Astrocyte of the spinal cord (primary cell): Measurements from ENCODE around the gene CDC20.

Source experiments
- DNase-seq: peaks from one replicate; pipeline ENCODE4 v3.0.0; 2011; ENCODE audit warnings: low read depth, low spot score
- H3K4me3 ChIP-seq: 2 replicates; pipeline ENCODE4 v1.5.1; 2011; ENCODE audit warnings: low read depth, mild to moderate bottlenecking, low read length, moderate library complexity
- in situ Hi-C: cut with HindIII; loops from 2 replicates; pipeline ENCODE4 v1.10.0; 2017; ENCODE audit warnings: low sequenced_read_pairs
- TF ChIP-seq, protein P1 (sequence below): IDR thresholded peaks from 2 replicates; pipeline ENCODE4 v1.5.1; 2012; ENCODE audit warnings: low read depth, mild to moderate bottlenecking, low read length, inconsistent platforms

CDC20 gene

DNA sequence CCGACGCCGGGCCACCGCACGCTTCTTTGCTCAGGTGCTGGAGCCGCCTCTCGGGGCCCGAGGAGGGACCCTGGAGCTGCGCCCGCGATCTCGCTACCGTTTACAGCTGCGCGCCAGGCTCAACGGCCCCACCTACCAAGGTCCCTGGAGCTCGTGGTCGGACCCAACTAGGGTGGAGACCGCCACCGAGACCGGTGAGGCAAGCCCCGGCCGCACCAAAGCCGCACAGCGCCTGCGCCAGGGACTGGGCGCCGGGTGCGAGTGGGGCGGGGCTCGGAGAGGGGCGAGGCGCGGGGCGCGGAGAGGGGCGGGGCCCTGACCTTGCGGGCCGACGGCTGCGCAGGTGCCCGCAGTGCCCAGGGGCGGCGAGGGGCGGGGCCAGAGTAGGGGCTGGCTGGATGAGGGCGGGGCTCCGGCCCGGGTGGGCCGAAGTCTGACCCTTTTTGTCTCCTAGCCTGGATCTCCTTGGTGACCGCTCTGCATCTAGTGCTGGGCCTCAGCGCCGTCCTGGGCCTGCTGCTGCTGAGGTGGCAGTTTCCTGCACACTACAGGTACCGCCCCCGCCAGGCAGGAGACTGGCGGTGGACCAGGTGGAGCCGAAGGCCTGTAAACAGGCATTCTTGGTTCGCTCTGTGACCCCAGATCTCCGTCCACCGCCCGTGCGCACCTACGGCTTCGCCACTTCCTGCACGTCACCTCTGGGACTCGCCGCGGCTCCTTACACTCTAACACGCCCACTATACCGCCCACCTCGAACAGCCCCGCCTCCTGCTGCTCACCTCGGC lies 9.8 kb upstream of the CDC20 start:
- in situ Hi-C loops, result no loop called here
- DNase-seq, result peak; percentile 56
- TF ChIP-seq, protein P1, sequence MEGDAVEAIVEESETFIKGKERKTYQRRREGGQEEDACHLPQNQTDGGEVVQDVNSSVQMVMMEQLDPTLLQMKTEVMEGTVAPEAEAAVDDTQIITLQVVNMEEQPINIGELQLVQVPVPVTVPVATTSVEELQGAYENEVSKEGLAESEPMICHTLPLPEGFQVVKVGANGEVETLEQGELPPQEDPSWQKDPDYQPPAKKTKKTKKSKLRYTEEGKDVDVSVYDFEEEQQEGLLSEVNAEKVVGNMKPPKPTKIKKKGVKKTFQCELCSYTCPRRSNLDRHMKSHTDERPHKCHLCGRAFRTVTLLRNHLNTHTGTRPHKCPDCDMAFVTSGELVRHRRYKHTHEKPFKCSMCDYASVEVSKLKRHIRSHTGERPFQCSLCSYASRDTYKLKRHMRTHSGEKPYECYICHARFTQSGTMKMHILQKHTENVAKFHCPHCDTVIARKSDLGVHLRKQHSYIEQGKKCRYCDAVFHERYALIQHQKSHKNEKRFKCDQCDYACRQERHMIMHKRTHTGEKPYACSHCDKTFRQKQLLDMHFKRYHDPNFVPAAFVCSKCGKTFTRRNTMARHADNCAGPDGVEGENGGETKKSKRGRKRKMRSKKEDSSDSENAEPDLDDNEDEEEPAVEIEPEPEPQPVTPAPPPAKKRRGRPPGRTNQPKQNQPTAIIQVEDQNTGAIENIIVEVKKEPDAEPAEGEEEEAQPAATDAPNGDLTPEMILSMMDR, result no peak
- peak overlapping the region; percentile 47 for H3K4me3 ChIP-seq

DNA sequence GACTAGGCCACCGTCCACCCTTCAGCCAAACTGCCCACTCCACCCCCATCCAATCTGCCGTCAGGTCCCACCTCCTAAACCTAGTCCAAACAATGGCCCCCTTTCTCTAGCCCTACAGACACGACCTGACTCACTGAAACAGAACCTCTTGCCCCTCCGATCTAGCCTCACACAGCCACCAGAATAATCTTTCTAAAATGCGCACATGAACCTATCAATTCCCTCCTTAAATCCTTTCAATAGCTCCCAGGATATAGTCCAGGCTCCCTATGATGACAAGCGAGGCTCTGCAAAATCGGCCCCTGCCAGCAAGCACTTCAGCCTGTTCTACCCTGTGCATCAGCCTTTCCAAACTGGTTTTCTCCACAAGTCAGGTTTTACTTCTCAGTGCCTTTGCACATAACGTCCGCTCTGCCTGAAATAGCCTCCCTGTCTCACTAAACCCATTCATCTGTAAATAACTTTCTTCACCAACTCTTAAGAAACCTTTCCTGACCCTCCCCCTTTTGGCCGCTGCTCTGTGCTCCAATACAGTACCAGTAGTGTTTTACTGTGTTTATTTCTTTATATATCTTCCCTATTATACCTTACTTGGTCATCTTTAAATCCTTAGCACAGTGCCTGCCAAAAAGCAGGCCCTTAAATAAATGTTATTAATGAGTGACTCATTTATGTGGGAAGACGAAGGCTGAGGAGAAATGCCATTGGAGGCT lies 9.0 kb upstream of the CDC20 start:
- TF ChIP-seq, protein P1, result no peak
- H3K4me3 ChIP-seq, result peak overlapping the region; percentile 47
- peak; percentile 85 for DNase-seq
- in situ Hi-C loops, result no loop called here

DNA sequence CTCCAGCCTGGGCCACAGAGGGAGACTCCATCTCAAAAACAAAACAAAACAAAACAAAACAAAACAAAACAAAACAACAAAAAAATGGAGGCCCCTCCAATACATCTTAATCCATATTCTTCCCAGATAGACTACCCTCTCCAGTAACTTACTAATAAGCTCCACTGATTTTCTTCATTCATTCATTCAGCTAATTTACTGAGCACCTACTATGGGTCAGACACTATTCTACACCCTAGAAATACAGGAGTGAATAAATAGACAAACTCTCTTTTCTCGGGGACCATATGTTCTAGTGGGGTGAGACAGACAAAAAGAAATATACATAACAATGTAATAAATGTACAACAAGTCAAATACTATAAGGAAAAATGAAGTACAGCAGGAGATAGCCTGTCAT lies 7.8 kb upstream of the CDC20 start:
- in situ Hi-C loops, result no loop called here
- TF ChIP-seq, protein P1, result no peak
- DNase-seq, result no peak
- H3K4me3 ChIP-seq, result no peak overlapping the region

DNA sequence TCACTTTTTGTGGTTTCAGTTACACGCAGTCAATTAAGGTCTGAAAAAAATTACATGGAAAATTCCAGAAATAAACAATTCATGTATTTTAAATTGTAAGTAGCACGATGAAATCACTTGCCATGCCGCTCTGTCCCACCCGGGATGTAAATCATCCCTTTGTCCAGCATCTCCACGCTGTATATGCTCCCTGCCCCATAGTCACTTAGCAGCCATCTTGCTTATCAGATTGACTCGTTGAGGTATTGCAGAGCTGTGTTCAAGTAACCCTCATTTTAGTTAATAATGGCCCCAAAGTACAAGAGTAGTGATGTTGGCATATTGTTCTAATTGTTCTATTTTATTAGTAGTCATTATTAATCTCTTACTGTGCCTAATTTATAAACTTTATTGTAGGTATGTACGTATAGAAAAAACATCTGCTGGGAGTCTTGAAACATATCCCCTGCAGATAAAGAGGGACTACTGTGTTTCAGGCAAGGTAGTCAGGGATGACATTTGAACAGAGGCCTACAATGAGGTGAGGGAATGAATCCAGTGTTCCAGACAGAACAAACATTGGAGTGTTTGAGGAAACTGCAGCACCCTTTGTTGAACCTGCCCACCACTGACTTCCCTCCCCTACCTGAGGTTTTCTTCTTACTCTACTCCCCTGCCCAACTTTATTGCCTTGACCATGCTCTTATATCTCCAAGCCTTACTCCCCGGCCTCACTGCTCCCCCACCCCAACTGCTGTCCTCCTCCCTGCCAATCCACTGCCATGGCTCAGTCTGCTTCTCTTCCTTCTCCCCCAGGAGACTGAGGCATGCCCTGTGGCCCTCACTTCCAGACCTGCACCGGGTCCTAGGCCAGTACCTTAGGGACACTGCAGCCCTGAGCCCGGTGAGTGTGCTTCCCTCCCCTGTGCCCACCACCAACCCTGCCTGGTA lies 7.1 kb upstream of the CDC20 start:
- no peak overlapping the region for H3K4me3 ChIP-seq
- TF ChIP-seq, protein P1, result no peak
- in situ Hi-C loops, result no loop called here
- no peak for DNase-seq

DNA sequence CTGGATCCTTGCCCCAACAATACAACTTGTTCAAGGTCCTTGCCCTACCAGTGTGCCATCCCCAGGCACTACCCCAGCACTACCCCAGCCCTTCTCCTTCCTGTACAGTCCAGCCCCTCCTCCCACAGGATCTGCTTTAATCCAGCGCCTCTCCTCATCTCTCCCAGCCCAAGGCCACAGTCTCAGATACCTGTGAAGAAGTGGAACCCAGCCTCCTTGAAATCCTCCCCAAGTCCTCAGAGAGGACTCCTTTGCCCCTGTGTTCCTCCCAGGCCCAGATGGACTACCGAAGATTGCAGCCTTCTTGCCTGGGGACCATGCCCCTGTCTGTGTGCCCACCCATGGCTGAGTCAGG lies 6.5 kb upstream of the CDC20 start:
- TF ChIP-seq, protein P1, result no peak
- no peak overlapping the region for H3K4me3 ChIP-seq
- in situ Hi-C loops, result no loop called here
- DNase-seq, result no peak

DNA sequence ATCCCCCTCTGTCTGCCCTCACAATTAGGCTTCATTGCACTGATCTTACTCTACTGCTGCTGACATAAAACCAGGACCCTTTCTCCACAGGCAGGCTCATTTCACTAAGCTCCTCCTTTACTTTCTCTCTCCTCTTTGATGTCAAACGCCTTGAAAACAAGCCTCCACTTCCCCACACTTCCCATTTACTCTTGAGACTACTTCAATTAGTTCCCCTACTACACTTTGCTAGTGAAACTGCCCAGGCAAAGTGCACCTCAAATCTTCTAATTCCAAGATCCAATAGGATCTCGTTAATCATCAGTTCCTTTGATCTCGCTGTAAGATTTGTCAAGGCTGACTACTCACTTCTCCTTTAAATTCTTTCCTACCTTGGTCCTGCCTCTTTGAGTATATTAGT lies 5.9 kb upstream of the CDC20 start:
- TF ChIP-seq, protein P1, result no peak
- DNase-seq, result no peak
- in situ Hi-C loops, result no loop called here
- no peak overlapping the region for H3K4me3 ChIP-seq
